Measurements from ENCODE around the gene MACF1.

Gene MACF1

DNA sequence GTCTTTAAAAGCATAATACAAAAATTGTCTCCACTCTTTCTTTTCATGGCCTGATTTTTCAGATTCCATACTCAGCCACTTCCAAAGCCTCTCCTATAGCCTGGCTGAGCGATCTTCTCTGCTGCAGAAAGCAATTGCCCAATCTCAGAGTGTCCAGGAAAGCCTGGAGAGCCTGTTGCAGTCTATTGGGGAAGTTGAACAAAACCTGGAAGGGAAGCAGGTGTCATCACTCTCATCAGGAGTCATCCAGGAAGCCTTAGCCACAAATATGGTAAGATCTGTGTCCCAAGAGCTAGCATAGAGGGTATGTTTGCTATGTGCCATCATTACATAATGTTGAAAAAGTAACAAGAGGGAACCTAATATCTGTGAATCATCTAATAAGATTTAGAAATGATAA, 156.2 kb downstream of the MACF1 start:
- Histone ChIP-seq H3K4me1 (ENCODE audit: control insufficient read depth in 1 of 2, insufficient read depth in 2 of 2, low read length in 2 of 2) (peaks cover 0 to 13% of the 10 kb centered on the region in 2 donors), H3K9me3 (ENCODE audit: control insufficient read depth in 1 of 2, low read length in 2 of 2) (no peaks in the 10 kb centered on the region), H3K27me3 (ENCODE audit: low read depth, low read length) (no peaks in the 10 kb centered on the region), H3K4me3 (ENCODE audit: low read depth in 1 of 2, low read length in 2 of 2) (no peak overlapping the region), H3K36me3 (ENCODE audit: control insufficient read depth in 1 of 2, insufficient read depth in 2 of 2, low read length in 2 of 2) (peaks cover 53 to 54% of the 10 kb centered on the region in 2 donors), H3K27ac (ENCODE audit: low read length) (no peak overlapping the region)

DNA sequence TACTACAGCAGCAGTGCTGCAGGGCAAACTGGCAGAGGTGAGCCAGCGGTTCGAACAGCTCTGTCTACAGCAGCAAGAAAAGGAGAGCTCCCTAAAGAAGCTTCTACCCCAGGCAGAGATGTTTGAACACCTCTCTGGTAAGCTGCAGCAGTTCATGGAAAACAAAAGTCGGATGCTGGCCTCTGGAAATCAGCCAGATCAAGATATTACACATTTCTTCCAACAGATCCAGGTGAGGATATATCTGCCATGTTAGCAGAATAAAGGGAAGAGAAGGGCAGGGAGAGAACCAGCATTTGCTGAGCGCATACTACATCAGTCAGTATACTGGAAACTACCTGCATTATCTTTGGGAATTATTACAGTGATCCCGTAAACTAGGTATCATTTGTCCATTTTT, 157.0 kb downstream of the MACF1 start:
- no peaks in the 10 kb centered on the region for H3K27me3 ChIP-seq (ENCODE audit: low read depth, low read length)
- no peak overlapping the region for H3K27ac ChIP-seq (ENCODE audit: low read length)
- H3K4me3 ChIP-seq (ENCODE audit: low read depth in 1 of 2, low read length in 2 of 2) = no peak overlapping the region
- H3K36me3 ChIP-seq (ENCODE audit: control insufficient read depth in 1 of 2, insufficient read depth in 2 of 2, low read length in 2 of 2) = peaks cover 52 to 53% of the 10 kb centered on the region in 2 donors
- peaks cover 0 to 13% of the 10 kb centered on the region in 2 donors for H3K4me1 ChIP-seq (ENCODE audit: control insufficient read depth in 1 of 2, insufficient read depth in 2 of 2, low read length in 2 of 2)
- H3K9me3 ChIP-seq (ENCODE audit: control insufficient read depth in 1 of 2, low read length in 2 of 2) = no peaks in the 10 kb centered on the region

GRCh38 chr1:39363267-39363666, 158.8 kb downstream of the MACF1 start:
- H3K9me3 ChIP-seq (ENCODE audit: control insufficient read depth in 1 of 2, low read length in 2 of 2) = no peaks in the 10 kb centered on the region
- H3K27me3 ChIP-seq (ENCODE audit: low read depth, low read length) = no peaks in the 10 kb centered on the region
- H3K4me1 ChIP-seq (ENCODE audit: control insufficient read depth in 1 of 2, insufficient read depth in 2 of 2, low read length in 2 of 2) = peaks cover 0 to 12% of the 10 kb centered on the region in 2 donors
- peaks cover 40 to 43% of the 10 kb centered on the region in 2 donors for H3K36me3 ChIP-seq (ENCODE audit: control insufficient read depth in 1 of 2, insufficient read depth in 2 of 2, low read length in 2 of 2)
- H3K4me3 ChIP-seq (ENCODE audit: low read depth in 1 of 2, low read length in 2 of 2) = no peak overlapping the region
- no peak overlapping the region for H3K27ac ChIP-seq (ENCODE audit: low read length)

DNA sequence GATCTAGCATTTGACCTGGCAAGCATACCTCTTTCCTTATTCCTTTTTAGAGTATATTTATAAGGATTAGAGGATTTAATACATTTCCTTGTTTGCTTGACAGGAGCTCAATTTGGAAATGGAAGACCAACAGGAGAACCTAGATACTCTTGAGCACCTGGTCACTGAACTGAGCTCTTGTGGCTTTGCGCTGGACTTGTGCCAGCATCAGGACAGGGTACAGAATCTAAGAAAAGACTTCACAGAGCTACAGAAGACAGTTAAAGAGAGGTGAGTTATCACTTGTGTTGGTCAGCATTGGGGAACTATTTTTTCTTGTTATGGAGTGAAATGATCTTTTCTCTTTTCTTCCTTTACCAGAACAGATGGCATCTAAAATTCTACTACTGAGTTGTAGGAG, 163.6 kb downstream of the MACF1 start:
- Histone ChIP-seq H3K4me3 (ENCODE audit: low read depth in 1 of 2, low read length in 2 of 2) (no peak overlapping the region), H3K27me3 (ENCODE audit: low read depth, low read length) (no peaks in the 10 kb centered on the region), H3K9me3 (ENCODE audit: control insufficient read depth in 1 of 2, low read length in 2 of 2) (no peaks in the 10 kb centered on the region), H3K36me3 (ENCODE audit: control insufficient read depth in 1 of 2, insufficient read depth in 2 of 2, low read length in 2 of 2) (peaks cover 37 to 41% of the 10 kb centered on the region in 2 donors), H3K27ac (ENCODE audit: low read length) (peak overlapping the region; percentile 4), H3K4me1 (ENCODE audit: control insufficient read depth in 1 of 2, insufficient read depth in 2 of 2, low read length in 2 of 2) (no peaks in the 10 kb centered on the region)

DNA sequence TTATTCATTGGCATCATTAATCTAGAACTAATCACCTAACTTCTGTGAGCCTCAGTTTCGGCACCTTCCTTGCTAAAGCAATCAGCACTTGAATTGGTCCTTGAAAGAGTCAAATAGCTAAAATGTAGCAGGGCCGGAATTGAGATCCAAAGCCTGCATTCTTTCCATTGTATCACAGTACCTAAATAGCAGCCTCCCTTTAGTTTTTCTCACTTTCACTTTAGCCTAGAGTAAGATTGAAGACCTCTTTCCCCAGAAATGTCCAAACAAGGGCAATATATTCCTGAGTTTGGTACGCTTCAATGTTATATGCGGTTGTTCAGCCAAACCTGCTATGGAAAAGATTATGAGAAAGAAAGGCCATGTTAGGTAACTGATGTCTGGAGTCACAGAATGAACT, 165.1 kb downstream of the MACF1 start:
- Histone ChIP-seq H3K27ac (ENCODE audit: low read length) (peak overlapping the region; percentile 68), H3K4me1 (ENCODE audit: control insufficient read depth in 1 of 2, insufficient read depth in 2 of 2, low read length in 2 of 2) (no peaks in the 10 kb centered on the region), H3K36me3 (ENCODE audit: control insufficient read depth in 1 of 2, insufficient read depth in 2 of 2, low read length in 2 of 2) (peaks cover 37 to 42% of the 10 kb centered on the region in 2 donors), H3K9me3 (ENCODE audit: control insufficient read depth in 1 of 2, low read length in 2 of 2) (no peaks in the 10 kb centered on the region), H3K4me3 (ENCODE audit: low read depth in 1 of 2, low read length in 2 of 2) (no peak overlapping the region), H3K27me3 (ENCODE audit: low read depth, low read length) (no peaks in the 10 kb centered on the region)

DNA sequence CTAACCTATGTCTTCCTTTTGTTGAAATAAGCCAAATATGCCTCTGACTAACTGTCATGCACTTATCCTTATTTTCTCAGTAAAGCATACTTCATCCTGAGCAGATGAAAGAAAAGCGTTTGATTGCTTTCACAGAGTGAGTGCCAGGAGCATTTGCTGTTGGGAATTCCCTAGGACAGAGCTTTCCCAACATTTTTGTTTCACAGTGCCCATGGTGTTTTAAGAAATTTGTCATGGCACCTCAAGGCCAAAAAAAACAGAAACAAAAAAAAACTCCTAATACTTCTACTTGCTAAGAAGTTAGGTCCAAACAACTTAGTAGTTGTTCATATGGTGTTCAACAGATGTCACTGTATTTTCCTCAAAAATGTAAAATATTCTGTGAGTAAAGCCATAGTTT, 166.1 kb downstream of the MACF1 start:
- Histone ChIP-seq H3K4me1 (ENCODE audit: control insufficient read depth in 1 of 2, insufficient read depth in 2 of 2, low read length in 2 of 2) (no peaks in the 10 kb centered on the region), H3K9me3 (ENCODE audit: control insufficient read depth in 1 of 2, low read length in 2 of 2) (no peaks in the 10 kb centered on the region), H3K4me3 (ENCODE audit: low read depth in 1 of 2, low read length in 2 of 2) (no peak overlapping the region), H3K36me3 (ENCODE audit: control insufficient read depth in 1 of 2, insufficient read depth in 2 of 2, low read length in 2 of 2) (peaks cover 37 to 42% of the 10 kb centered on the region in 2 donors), H3K27ac (ENCODE audit: low read length) (peak overlapping the region; percentile 68), H3K27me3 (ENCODE audit: low read depth, low read length) (no peaks in the 10 kb centered on the region)

DNA sequence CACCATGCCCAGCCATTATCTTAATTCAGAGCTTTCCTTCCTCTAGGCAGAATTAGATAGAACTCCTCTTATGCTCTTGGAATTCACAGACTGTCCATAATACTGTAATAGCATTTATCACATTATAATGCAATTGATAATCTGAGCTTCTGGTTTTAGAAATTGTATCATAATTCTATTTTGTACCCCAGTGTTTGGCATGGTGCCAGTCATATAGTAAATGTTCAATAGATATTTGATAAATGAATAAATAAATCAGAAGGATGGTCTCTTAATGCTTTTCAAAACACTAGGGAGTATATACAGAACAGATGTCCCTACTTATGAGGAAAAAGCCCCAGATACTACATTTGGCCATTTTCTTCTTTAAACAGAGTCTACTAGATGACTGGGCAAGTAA, 167.6 kb downstream of the MACF1 start:
- Histone ChIP-seq H3K27ac (ENCODE audit: low read length) (no peak overlapping the region), H3K27me3 (ENCODE audit: low read depth, low read length) (no peaks in the 10 kb centered on the region), H3K4me3 (ENCODE audit: low read depth in 1 of 2, low read length in 2 of 2) (no peak overlapping the region), H3K9me3 (ENCODE audit: control insufficient read depth in 1 of 2, low read length in 2 of 2) (no peaks in the 10 kb centered on the region), H3K36me3 (ENCODE audit: control insufficient read depth in 1 of 2, insufficient read depth in 2 of 2, low read length in 2 of 2) (peaks cover 44 to 45% of the 10 kb centered on the region in 2 donors), H3K4me1 (ENCODE audit: control insufficient read depth in 1 of 2, insufficient read depth in 2 of 2, low read length in 2 of 2) (no peaks in the 10 kb centered on the region)

- H3K4me1 ChIP-seq (ENCODE audit: control insufficient read depth in 1 of 2, insufficient read depth in 2 of 2, low read length in 2 of 2) = no peaks in the 10 kb centered on the region
- H3K27me3 ChIP-seq (ENCODE audit: low read depth, low read length) = no peaks in the 10 kb centered on the region
- H3K9me3 ChIP-seq (ENCODE audit: control insufficient read depth in 1 of 2, low read length in 2 of 2) = no peaks in the 10 kb centered on the region
- H3K4me3 ChIP-seq (ENCODE audit: low read depth in 1 of 2, low read length in 2 of 2) = no peak overlapping the region
- peaks cover 35 to 48% of the 10 kb centered on the region in 2 donors for H3K36me3 ChIP-seq (ENCODE audit: control insufficient read depth in 1 of 2, insufficient read depth in 2 of 2, low read length in 2 of 2)
- H3K27ac ChIP-seq (ENCODE audit: low read length) = no peak overlapping the region
Observed at GRCh38 chr1:39376656-39377055, 172.2 kb downstream of the MACF1 start.

DNA sequence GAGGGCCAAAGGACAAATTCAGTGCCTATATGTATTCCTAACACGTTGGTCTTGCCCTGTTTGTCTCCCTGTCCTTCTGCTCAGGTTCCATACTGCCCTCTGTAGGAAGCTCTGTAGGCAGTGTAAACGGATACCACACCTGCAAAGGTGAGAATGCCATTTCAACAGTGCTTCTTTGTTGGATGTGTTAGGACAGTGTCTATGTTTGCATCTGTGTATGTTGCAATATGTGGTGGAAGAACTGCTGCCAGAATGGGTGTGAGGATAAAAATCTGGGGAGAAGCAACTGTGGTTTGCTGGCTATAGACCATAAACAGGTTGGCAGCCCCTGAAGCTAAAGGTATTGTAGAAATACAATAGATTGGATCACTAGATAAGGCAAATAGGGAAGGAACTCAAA, 173.9 kb downstream of the MACF1 start:
- Histone ChIP-seq H3K36me3 (ENCODE audit: control insufficient read depth in 1 of 2, insufficient read depth in 2 of 2, low read length in 2 of 2) (peaks cover 32 to 47% of the 10 kb centered on the region in 2 donors), H3K4me1 (ENCODE audit: control insufficient read depth in 1 of 2, insufficient read depth in 2 of 2, low read length in 2 of 2) (no peaks in the 10 kb centered on the region), H3K4me3 (ENCODE audit: low read depth in 1 of 2, low read length in 2 of 2) (no peak overlapping the region), H3K27ac (ENCODE audit: low read length) (no peak overlapping the region), H3K9me3 (ENCODE audit: control insufficient read depth in 1 of 2, low read length in 2 of 2) (no peaks in the 10 kb centered on the region), H3K27me3 (ENCODE audit: low read depth, low read length) (no peaks in the 10 kb centered on the region)

- no peaks in the 10 kb centered on the region for H3K9me3 ChIP-seq (ENCODE audit: control insufficient read depth in 1 of 2, low read length in 2 of 2)
- H3K4me1 ChIP-seq (ENCODE audit: control insufficient read depth in 1 of 2, insufficient read depth in 2 of 2, low read length in 2 of 2) = peaks cover 0 to 3% of the 10 kb centered on the region in 2 donors
- H3K36me3 ChIP-seq (ENCODE audit: control insufficient read depth in 1 of 2, insufficient read depth in 2 of 2, low read length in 2 of 2) = peaks cover 35 to 49% of the 10 kb centered on the region in 2 donors
- H3K27me3 ChIP-seq (ENCODE audit: low read depth, low read length) = no peaks in the 10 kb centered on the region
- no peak overlapping the region for H3K27ac ChIP-seq (ENCODE audit: low read length)
- no peak overlapping the region for H3K4me3 ChIP-seq (ENCODE audit: low read depth in 1 of 2, low read length in 2 of 2)
Observed at GRCh38 chr1:39379187-39379586, 174.7 kb downstream of the MACF1 start.

DNA sequence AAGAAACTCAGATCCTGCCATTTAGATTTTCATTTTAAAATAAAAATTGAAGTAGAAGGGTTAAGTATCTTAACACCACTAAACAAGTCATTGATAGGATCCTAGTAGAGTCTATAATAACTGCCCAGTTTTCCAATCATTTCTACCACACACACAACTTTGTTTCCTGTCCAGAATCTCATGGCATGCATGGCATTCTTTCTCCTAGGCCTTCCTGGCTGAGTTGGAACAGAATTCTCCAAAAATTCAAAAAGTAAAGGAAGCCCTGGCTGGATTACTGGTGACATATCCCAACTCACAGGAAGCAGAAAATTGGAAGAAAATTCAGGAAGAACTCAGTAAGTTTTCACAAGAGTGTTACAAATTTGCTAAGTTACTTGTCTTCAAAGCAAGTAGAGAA, 175.5 kb downstream of the MACF1 start:
- no peaks in the 10 kb centered on the region for H3K9me3 ChIP-seq (ENCODE audit: control insufficient read depth in 1 of 2, low read length in 2 of 2)
- no peak overlapping the region for H3K4me3 ChIP-seq (ENCODE audit: low read depth in 1 of 2, low read length in 2 of 2)
- H3K36me3 ChIP-seq (ENCODE audit: control insufficient read depth in 1 of 2, insufficient read depth in 2 of 2, low read length in 2 of 2) = peaks cover 39 to 46% of the 10 kb centered on the region in 2 donors
- H3K27ac ChIP-seq (ENCODE audit: low read length) = no peak overlapping the region
- no peaks in the 10 kb centered on the region for H3K27me3 ChIP-seq (ENCODE audit: low read depth, low read length)
- H3K4me1 ChIP-seq (ENCODE audit: control insufficient read depth in 1 of 2, insufficient read depth in 2 of 2, low read length in 2 of 2) = peaks cover 0 to 11% of the 10 kb centered on the region in 2 donors

DNA sequence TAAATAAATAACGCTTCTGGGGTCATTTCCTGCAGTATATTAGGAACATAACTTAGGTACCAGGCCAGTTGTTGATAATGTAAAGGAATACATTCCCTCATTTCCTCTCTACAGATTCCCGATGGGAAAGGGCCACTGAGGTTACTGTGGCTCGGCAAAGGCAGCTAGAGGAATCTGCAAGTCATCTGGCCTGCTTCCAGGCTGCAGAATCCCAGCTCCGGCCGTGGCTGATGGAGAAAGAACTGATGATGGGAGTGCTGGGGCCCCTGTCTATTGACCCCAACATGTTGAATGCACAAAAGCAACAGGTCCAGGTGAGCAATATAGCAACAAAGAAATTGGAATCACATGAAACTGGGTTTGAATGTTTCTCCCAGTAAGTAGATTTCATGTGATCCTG, 177.3 kb downstream of the MACF1 start:
- Histone ChIP-seq H3K9me3 (ENCODE audit: control insufficient read depth in 1 of 2, low read length in 2 of 2) (no peaks in the 10 kb centered on the region), H3K4me3 (ENCODE audit: low read depth in 1 of 2, low read length in 2 of 2) (no peak overlapping the region), H3K4me1 (ENCODE audit: control insufficient read depth in 1 of 2, insufficient read depth in 2 of 2, low read length in 2 of 2) (peaks cover 0 to 11% of the 10 kb centered on the region in 2 donors), H3K36me3 (ENCODE audit: control insufficient read depth in 1 of 2, insufficient read depth in 2 of 2, low read length in 2 of 2) (peaks cover 39 to 40% of the 10 kb centered on the region in 2 donors), H3K27me3 (ENCODE audit: low read depth, low read length) (no peaks in the 10 kb centered on the region), H3K27ac (ENCODE audit: low read length) (peak overlapping the region; percentile 56)

All from muscle layer of duodenum (tissue), 2 donors.